ENCODE data around the gene DGLUCY.
"Not testable (repeated sequence)": the region's sequence is repeated elsewhere in the genome, so short reads cannot be mapped to it uniquely, and the experiment has no call there.

Gene DGLUCY

GRCh38 chr14:91173221-91173670 lies 59.4 kb downstream of the DGLUCY start:
- DNase-seq = peak; percentile 80

GRCh38 chr14:91173904-91174303 lies 60.0 kb downstream of the DGLUCY start:
- no peak for DNase-seq

GRCh38 chr14:91175291-91176201 lies 61.7 kb downstream of the DGLUCY start:
- no peak for DNase-seq

- DNase-seq = peak; percentile 90
These were observed 63.5 kb downstream of the DGLUCY start for GRCh38 chr14:91177073-91178034.

GRCh38 chr14:91180611-91181010 lies 66.7 kb downstream of the DGLUCY start:
- no peak for DNase-seq

GRCh38 chr14:91182753-91183152 lies 68.9 kb downstream of the DGLUCY start:
- DNase-seq = not testable (repeated sequence)

GRCh38 chr14:91184559-91184958 lies 70.7 kb downstream of the DGLUCY start:
- no peak for DNase-seq

- no peak for DNase-seq
These were observed 71.8 kb downstream of the DGLUCY start for GRCh38 chr14:91185721-91186120.

- DNase-seq = no peak
These were observed 72.7 kb downstream of the DGLUCY start for GRCh38 chr14:91186515-91187066.

GRCh38 chr14:91187271-91187670 lies 73.4 kb downstream of the DGLUCY start:
- no peak for DNase-seq

GRCh38 chr14:91190853-91191252 lies 77.0 kb downstream of the DGLUCY start:
- DNase-seq = no peak

- no peak for DNase-seq
These were observed 79.2 kb downstream of the DGLUCY start for GRCh38 chr14:91193069-91193468.

GRCh38 chr14:91195881-91196280 lies 82.0 kb downstream of the DGLUCY start:
- no peak for DNase-seq

GRCh38 chr14:91197631-91198030 lies 83.8 kb downstream of the DGLUCY start:
- DNase-seq = no peak

GRCh38 chr14:91200802-91201201 lies 86.9 kb downstream of the DGLUCY start:
- DNase-seq = not testable (repeated sequence)

GRCh38 chr14:91202234-91202974 lies 88.5 kb downstream of the DGLUCY start:
- DNase-seq = peak; percentile 97

- no peak for DNase-seq
These were observed 90.8 kb downstream of the DGLUCY start for GRCh38 chr14:91204657-91205056.

- no peak for DNase-seq
These were observed 91.6 kb downstream of the DGLUCY start for GRCh38 chr14:91205459-91205858.

GRCh38 chr14:91207008-91207407 lies 93.1 kb downstream of the DGLUCY start:
- no peak for DNase-seq

GRCh38 chr14:91211017-91211416 lies 97.1 kb downstream of the DGLUCY start:
- no peak for DNase-seq

GRCh38 chr14:91214306-91214705 lies 100.4 kb downstream of the DGLUCY start:
- no peak for DNase-seq

- no peak for DNase-seq
These were observed 101.5 kb downstream of the DGLUCY start for GRCh38 chr14:91215381-91215780.
